ENCODE results near the gene BBS12.
A peak's percentile ranks its signal among the peaks of the same experiment; 100 is the strongest.

Gene BBS12

DNA sequence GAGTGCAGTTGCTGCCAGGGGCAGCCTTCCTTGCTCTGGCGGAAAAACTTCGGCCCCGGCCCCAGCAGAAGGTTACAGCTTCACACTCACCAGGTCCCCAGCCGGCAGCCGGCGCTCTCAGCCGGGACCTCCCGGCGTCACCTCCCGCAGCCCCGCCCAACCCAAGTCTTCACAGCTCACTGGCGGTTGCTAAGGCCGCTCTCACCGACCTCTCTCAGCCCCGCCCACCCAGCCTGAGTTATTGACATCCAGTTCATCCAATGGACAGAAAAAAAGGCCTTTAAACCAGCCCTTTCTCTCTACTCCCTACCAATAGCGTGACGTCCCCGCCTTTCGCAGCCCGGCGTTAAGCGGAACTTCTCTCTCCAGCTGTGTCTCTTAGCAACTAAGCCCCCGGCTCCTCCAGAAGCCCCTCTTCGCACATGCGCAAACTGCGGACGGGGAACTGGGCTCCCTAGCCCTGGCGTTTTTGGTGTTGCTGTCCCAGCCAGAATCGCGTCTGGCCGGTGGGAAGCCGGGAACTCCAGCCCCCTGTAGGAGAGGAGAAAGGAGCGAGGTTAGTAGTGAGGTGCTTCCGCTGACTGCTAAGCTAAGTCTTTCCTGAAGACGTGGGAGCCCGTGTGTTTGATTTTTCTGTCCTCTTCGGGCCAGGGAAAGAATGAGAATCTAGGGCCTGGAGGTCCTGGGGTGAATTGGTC lies at the start of gene BBS12:
Gene BBS12, plus strand, starts transcription at position 376 of the 698 bp plus-strand sequence. CDS start 9,189 bp downstream, outside the sequence.
- DNase-seq: peak; percentile 99

DNA sequence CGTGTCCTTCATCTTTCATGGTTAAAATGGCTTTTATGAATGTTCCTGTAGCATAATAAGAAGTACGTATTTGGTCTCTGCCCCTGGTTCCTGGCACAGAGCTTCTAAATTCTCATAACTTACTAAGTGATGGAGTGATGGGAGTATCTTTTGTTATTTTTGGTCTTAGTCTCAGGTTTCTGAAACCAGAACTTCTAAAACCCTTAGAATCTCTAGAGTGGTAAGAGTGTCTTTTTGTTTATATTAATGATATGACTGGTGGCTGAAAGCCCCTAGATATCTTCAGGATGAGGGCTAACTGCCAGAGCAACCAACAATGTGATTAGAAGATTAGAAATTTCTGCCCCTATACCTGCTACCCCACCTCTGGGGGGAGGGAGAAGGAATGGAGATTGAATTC lies 45.8 kb upstream of the BBS12 start:
- no peak for DNase-seq

DNA sequence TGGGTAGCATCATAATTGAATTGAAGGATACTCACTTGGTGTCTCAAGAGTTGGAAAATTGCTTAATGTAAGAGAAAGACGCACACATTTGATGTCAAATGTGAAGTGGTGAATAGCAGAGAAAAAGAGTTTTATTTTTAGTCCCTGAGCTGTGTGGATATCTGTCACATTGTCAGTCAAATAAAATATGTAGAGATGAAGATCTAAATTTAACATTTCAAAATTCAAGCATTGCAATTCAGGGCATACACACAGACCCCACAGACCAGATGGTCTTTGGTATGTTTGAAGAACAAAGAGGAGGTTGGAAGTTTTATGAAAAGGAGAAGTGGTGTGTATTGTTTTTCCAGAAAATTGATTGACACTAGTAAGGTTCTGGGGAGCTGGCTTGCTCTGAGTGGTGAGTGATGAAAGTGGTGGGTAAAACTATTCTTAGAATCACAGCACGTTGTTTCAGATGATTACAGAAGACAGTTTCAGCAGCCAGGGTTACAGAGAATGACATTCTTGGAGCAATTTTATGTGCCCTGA lies 44.9 kb upstream of the BBS12 start:
- no peak for DNase-seq

DNA sequence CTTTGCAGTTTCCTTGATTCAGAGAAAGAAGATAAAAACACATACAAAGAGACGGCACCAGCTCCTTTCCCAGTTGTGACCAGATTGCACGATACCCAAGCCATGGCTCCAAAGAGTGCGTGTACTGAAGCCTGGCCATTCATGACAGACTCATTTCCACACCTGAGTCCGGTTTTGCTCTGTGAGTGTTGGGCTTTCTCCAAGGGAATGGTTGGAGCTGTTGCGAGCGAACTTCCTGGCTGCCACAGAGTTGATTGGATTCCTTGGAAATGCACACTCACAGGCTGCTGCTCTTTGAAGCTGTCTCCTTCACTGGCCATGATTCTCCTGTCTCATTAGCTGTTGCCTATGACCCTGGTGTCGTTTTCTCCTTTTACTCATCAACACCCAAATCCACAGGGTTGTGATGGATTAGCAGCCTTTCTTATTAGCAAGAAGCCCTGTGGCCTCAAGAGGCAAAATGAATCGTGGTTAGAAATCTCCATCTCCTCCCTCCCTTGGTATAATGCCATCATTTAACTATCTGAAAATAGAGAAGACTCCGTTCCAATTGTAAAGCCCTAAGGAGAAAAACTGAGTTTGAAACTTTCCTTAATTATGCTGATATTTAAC lies 43.9 kb upstream of the BBS12 start:
- DNase-seq: no peak

DNA sequence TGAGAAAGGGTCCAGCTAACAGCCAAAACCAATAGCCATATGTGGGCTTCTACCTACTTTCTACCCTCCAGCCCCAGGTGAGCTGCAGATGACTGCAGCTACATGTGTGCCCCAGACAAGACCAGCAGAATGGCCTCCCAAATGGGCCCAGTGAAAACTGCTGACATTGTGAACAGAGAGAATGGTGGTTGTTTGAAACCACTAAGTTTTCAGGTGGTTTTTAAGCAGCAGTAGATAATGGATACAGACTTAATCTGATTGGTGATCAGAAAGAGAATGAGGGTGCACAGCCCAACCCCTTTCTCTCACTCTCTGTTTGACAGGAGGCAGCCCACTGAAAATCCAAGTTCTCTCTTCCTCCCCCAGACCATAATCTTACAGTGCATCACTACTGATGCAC lies 42.5 kb upstream of the BBS12 start:
- no peak for DNase-seq

DNA sequence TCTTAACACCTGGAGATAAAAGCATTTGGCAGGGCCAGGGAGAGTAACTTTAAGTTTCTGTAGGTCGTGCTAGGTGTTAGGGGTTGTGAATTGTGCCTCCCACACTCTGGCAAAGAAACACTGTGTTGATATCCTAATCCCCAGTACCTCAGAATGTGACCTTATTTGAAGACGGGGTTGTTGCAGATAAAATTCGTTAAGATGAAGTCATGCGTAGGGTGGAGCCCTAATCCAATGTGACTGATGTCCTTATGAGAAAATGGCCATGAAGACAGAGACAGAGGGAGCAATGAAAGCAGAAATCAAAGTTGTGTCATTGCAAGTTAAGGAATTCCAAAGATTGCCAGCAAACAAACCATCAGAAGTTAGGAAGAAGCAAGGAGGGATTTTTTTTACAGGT lies 40.5 kb upstream of the BBS12 start:
- no peak for DNase-seq

DNA sequence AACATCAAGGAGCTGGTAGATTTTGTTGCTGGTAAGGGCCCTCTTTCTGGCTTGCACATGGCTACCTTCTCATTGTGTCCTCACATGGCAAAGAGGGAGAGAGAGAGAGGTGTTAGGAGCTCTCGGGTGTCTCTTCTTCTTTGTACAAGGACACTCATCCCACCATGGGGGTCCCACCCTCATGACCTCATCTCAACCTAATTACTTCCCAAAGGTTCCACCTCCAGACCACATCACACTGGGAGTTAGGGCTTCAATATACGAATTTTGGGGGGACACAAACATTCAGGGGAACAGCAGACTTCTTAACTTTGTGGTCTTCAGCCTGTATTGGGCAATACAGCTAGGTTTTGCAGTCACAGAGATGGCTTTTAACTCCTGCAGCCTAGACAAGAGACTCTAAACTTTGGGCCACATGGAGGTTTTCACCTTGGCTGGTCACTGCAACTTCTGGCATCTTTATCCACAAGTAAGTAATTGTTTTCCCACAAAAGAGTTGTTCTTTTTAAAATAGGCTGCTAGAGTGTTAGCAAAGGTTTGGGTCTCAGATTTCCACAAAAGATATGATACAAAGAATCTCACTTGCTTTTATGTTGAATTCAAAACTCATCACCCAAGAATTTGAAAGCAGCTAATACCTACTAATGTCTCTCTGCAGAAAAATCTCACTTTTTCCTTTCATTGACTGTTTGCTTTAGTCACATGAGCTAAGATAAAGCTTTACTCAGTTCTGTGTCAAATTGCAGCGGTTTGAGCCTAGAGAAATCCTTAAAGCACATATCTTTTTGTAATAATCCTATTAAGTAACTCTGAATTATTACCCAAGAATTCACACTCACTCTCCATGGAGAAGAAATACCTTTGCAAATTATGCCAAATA lies 39.6 kb upstream of the BBS12 start:
- no peak for DNase-seq

DNA sequence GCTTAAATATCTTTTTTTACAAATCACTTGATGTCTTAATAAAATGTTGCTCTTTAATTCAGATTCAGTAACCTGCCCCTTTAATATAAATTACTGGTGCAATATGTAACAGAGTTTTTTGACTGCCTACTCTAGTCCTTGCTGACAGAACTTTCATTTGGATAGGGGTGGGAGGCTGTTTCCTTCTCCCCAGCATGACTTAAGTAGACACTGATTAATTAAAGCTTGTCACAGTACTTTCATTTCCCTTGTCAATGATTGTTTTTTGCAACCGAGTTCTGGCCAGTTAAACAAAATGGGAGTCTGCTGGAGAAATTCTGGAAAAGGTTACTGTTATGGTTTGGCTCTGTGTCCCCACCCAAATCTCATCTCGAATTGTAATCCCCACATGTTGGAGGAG lies 37.3 kb upstream of the BBS12 start:
- no peak for DNase-seq

DNA sequence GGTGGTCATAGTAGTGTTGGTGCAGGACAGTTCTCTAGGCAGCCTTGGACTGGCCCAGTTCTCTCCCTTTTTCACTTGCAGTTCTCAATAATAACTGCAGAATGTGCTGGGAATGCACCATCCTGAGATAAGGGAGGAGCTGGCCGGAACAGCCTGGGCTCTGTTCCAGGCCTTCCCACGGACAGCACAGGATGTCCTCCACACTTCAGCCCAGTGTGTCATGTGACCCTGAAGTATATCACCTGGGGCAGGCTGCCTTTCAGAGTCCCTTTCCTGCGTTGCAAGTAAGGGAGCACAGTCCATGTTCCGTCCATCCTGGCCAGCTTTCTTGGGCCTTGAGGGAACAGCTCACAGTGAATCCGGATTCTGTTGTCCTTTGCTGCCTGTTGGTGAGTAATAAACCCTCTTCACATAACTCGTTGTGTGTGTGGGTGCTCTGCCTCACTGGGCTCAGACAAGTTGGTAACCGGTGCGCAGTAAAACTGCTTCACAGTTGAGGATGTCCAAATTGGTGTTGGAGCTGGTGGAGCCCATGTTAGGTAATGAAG lies 32.3 kb upstream of the BBS12 start:
- no peak for DNase-seq

DNA sequence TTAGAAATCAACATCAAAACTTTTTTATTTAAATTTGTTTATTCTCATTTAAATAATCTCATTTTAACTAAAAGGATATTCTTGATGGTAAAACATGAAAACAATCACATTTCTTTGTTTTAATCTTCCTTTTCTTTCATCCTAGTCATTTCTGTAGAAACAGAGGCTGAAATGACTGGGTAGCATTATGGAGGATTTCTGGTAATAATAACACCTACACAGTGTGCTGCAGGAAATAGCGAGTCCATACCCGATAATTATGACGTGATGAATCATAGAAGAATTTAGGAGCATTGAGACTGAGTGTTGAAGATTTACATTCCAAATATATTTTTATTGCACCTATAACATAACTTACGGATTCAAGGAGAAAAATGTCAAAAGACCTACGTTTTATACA lies 31.4 kb upstream of the BBS12 start:
- DNase-seq: no peak

DNA sequence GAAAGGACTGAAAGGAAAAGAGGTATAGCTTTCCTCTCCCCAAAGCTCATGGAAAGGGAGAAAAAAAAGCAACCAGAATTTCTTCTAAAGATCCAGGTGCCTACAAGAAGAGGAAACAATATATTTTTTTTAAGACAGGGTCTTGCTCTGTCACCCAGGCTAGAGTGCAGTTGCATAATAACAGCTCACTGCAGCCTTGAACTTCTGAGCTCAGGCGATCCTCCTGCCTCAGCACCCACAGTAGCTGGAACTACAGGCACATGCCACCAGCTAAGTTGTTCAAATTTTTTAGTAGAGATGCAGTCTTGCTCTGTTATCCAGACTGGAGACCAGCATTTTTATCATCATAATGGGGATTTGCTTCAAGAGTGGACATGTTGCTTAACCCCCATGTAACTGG lies 30.5 kb upstream of the BBS12 start:
- no peak for DNase-seq

DNA sequence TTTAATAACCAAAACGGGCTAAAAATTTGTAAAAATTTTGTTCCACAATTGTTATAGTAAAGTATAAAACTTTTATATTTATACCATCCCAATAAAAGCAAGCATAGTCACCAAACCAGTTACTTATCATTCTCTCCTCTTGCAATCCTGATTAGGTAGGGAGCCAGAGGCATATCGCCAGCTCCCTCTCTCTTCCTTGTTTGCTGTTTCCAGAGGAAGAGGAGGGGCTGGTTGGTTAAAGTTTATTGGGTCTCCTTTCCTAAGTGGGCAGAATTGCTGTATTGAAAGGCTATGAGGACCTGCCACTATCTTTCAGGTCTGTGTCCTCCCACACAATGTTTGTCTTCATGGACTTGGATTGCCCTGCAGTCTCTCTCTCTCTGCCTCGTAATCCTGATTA lies 29.6 kb upstream of the BBS12 start:
- no peak for DNase-seq

DNA sequence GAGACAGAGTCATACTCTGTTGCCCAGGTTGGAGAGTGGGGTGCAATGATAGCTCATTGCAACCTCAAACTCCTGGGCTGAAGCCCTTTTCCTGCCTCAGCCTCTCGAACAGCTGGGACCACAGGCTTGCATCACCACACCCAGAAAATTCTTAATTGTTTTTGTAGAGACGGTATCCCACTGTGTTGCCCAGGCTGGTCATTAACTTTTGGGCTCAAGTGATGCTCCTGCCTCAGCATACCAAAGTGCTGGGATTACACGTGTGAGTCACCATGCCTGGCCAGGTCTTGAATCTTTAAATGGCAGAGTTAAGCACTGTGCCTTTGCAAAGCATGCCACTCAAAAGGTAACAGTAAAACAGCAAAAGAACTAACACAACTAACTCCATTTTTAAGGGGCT lies 28.6 kb upstream of the BBS12 start:
- no peak for DNase-seq

DNA sequence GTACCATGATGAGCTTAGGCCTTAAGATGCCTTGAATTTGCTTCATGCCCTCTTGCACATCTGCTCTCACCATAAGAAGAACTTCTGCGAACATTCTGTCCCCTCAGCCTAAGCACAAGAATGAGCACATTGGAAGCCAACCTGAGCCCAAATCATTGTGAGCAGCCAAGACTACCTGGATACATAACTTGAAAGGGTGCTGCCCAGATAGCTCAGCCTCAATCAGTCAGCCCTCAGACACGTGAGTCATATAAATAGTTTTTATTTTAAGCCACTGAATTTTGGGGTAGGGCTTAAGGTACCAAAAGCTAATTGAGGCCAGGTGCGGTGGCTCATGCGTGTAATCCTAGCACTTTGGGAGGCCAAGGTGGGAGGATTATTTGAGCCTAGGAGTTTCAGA lies 27.5 kb upstream of the BBS12 start:
- no peak for DNase-seq

DNA sequence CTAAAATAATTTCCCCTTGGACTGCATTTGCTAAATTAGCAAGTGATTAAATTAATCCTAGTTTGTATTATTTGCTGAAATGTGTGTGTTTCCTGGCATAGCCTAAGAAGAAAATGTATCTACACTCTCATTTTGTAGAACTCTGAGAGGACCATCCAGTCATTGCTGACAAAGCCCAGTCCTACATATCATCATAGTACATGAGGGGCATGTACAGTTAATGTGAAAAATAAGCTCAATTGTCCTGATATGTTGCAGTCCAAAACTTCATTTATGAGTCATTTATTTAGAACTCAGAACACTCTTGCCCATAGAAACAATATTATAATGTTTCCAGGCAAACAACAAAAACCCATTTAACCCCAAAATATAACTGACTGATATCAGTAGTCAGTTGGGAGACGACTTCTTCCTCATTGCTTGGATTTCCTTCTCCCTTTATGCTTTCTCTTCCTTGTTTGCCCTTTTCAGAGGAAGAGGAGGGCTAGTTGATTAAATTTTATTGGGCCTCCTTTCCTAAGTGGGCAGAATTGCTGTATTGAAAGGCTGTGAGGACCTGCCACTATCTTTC lies 26.9 kb upstream of the BBS12 start:
- no peak for DNase-seq

DNA sequence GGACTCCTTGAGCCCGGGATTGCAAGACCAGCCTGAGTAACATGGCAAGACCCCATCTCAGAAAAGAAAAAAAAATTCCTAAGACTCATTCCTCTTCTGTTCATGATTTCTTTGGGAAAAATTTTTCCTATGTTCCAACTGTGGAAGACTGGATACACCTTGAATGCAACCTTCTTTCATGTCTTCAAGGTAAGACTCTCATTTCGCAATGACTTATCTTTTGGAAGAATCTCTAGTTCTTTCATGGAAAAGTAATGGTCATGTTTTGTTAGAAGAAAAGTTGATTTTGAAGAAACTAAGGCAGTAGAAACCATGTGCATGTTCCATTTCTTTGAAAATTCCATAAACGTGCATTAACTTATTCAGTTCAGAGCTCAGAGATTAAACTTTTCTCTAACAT lies 26.0 kb upstream of the BBS12 start:
- DNase-seq: no peak

DNA sequence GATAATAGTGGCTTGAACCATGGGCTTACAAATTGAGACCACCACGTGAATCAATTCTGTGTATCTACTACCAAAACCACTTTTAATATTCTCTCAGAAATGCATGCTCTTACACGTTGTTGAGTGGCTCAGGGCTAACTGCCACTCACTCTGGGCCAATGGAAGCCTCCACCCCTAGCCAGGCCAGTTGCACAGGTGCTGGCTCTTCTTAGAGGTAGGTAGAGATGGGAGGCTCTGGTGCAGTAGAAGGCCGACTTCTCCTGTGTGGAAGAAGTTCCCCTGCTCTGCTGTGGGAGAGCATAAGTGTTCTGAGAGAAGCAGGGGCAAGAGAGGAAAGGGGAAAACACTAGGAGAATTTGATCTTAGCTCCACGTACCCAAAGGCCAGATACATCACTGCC lies 25.0 kb upstream of the BBS12 start:
- no peak for DNase-seq

DNA sequence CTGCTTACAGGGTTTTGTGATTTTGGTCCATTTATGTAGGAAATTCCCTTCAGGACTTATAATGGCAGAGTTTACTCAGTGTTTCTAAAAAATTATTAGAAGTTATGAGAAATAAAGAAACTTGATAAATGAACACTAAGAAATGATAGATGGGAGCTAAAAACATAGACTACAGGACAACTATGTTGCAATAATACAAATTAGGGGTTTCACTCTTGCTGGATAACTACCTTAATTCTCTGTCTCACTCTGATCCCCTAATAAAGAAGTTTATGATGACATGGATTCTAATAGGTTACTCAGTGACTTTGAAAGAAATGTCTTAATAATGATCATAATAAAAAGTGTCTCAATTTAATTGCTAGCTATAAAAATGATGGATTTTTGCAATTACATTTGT lies 23.3 kb upstream of the BBS12 start:
- no peak for DNase-seq

DNA sequence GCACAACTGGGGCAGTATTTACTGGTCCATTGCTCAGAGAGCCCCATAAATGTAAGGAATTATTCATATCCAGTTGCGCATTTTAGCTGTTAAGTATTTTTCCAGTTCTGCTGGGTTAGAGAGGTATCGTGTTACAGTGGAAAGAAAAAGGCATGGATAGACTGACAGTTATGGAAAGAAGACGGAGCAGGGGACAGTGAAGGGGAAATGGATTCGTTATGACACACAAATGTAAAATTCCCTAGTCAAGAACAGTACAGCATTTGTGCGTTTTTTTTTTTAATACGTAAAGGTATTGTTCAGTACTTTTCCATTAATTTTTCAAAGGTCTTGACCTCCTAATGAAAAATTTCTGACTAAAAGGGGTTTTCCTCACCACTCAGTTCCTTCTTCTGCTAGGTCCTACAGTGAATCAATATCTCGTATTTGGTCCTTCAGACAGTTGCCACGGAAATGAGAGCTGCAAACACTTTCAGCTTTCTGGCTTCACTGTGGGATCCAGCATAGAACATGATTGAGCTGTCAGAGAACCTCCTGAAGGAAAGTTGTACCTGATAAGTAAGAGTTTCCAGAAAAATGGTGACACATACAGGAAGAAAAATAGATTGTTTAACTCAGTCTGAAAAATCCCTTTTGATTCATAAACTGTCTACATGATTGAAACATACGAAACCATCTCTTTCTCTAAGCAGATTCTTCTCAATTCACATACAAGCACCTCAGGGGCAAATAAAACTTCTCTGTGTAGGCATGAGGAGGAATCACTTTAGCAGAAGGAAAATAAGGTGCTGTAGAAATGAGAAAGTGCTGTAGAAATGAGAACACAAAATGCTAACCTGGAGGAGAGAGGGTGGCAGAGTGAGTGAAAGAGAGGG lies 21.8 kb upstream of the BBS12 start:
- no peak for DNase-seq

DNA sequence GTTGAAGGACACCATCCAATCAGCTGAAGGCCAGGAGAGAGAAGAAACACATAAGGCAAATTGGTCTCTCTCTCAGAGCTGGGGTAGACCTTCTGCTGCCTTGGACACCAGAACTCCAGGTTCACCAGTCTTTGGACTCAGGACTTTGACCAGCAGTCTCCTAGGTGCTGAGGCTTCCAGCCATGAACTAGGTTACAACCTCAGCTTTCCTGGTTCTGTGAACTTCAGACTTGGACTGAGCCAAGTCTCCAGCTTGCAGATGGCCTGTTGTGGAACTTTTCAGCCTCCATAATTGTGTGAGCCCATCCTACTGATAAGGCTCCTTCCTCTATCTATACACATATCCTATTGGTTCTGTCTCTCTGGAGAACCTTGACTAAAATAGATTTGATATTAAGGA lies 20.6 kb upstream of the BBS12 start:
- no peak for DNase-seq

DNA sequence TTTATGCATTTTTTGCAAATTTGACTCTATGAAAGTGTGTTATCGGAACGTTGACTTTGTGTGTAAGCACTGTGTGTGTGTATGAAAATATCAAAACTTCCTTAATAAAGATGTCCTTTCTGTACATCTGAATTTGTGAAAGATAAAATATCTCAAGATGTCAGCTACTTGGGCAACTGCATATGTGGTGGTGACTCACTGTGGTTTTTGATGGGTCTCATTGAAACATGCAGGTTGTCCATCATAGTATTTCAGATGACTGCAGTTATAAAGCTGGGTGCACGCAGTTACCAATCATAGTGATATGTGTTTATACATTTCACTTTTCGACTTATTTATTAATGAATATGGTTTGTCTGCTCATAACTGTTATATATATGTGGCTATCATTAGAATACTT lies 19.7 kb upstream of the BBS12 start:
- DNase-seq: no peak

DNA sequence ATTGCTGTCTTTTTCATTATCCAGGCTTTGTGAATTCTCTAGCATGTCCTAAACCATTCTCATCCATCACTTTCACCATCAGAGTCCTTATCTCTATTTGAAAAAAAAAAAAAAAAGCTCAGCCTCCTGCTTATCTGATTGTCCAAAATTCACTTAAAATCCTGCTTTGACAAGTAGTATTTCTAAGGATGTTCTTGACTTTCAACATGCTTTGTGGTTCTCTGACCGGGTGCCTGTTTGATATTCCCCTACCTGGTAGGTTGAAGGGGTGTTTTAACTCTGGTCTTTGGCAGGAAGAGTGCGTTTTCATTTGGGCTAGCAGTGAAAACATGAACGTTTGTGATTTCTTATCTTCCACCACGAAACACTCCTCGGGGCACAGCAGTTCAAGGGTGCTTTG lies 17.3 kb upstream of the BBS12 start:
- DNase-seq: no peak

Measured in activated CD8-positive, alpha-beta memory T cell treated with anti-CD3 and anti-CD28 coated beads for 24 hours (primary cell).